PC-3 (cell line): ENCODE data around the gene TTYH1. TPM values are rescaled to one million over a fixed set of nuclear protein-coding genes. Genes with fewer than 3 reads are reported as not detected.

Experiments
- ATAC-seq: fragments of 200-7000 bp; cut with Tn5 transposase; 2 replicates; pipeline ENCODE4 v1.9.1; 2020; ENCODE audit warnings: mild to moderate bottlenecking, moderate library complexity
- BruUV-seq: library from RNA; stranded (reverse); fragments of 400-500 nt; replicated peaks from 2 replicates; lab custom pipeline; 2021; lab: Mats Ljungman, UMichigan
- CTCF ChIA-PET: fragments of 300-600 bp; sonication (Branson Sonifier 250); formaldehyde crosslinking; loops from one replicate; lab custom pipeline; 2022; ENCODE audit warnings: antibody characterized with exemption; lab: Charles Lee
- POLR2A ChIA-PET: fragments of 300-600 bp; sonication (Branson Sonifier 250); formaldehyde crosslinking; loops from one replicate; lab custom pipeline; 2022; ENCODE audit warnings: antibody characterized with exemption; ENCODE audit not compliant: unreplicated experiment; lab: Charles Lee
- DNase-seq: peaks from one replicate; pipeline ENCODE4 v3.0.0-alpha.2; 2015
- H2AFZ ChIP-seq: fragments of 300-600 bp; sonication (generic); 2 replicates; pipeline ENCODE4 v1.6.0; 2016; ENCODE audit warnings: antibody characterized with exemption, low read length
- H3F3A ChIP-seq: fragments of 300-600 bp; sonication (generic); one replicate; pipeline ENCODE4 v1.6.0; 2017; ENCODE audit warnings: antibody characterized with exemption, low read length, control low read depth, mild to moderate bottlenecking; ENCODE audit not compliant: unreplicated experiment
- H3K27ac ChIP-seq: fragments of 300-600 bp; sonication (generic); 2 replicates; pipeline ENCODE4 v1.5.1; 2016; ENCODE audit warnings: mild to moderate bottlenecking, low read length
- H3K27me3 ChIP-seq: fragments of 300-600 bp; sonication (generic); 2 replicates; pipeline ENCODE4 v1.6.1; 2016; ENCODE audit warnings: low read length, mixed read lengths
- H3K36me3 ChIP-seq: fragments of 300-600 bp; sonication (generic); 2 replicates; pipeline ENCODE4 v1.6.1; 2016; ENCODE audit warnings: low read depth, mixed run types, low read length, mixed read lengths
- H3K4me1 ChIP-seq: fragments of 300-600 bp; sonication (generic); 2 replicates; pipeline ENCODE4 v1.5.1; 2016; ENCODE audit warnings: low read length; ENCODE audit not compliant: insufficient read depth
- H3K4me2 ChIP-seq: fragments of 300-600 bp; sonication (generic); 2 replicates; pipeline ENCODE4 v1.6.0; 2016; ENCODE audit warnings: low read length
- H3K4me3 ChIP-seq: fragments of 300-600 bp; sonication (generic); 2 replicates; pipeline ENCODE4 v1.5.1; 2016; ENCODE audit warnings: mild to moderate bottlenecking, low read length, mixed read lengths
- H3K79me2 ChIP-seq: fragments of 300-600 bp; sonication (generic); 2 replicates; pipeline ENCODE4 v1.6.1; 2017; ENCODE audit warnings: low read length, mixed read lengths
- H3K9ac ChIP-seq: fragments of 300-600 bp; sonication (generic); 2 replicates; pipeline ENCODE4 v1.6.0; 2016; ENCODE audit warnings: mild to moderate bottlenecking, low read length
- H3K9me2 ChIP-seq: fragments of 300-600 bp; sonication (generic); replicated peaks from 2 replicates; pipeline ENCODE4 v1.6.1; 2016; ENCODE audit warnings: mixed run types, low read length, mixed read lengths
- H3K9me3 ChIP-seq: fragments of 300-600 bp; sonication (generic); 2 replicates; pipeline ENCODE4 v1.6.1; 2016; ENCODE audit warnings: low read length, mixed read lengths
- H4K20me1 ChIP-seq: fragments of 300-600 bp; sonication (generic); 2 replicates; pipeline ENCODE4 v1.6.1; 2016; ENCODE audit warnings: low read length, mixed read lengths
- CTCF ChIP-seq: fragments of 300-600 bp; sonication (generic); conservative IDR thresholded peaks from 2 replicates; pipeline ENCODE4 v1.5.1; 2017; ENCODE audit warnings: antibody characterized with exemption, low read depth, mild to moderate bottlenecking, low read length
- EZH2 ChIP-seq: fragments of 300-600 bp; sonication (generic); IDR thresholded peaks from one replicate; pipeline ENCODE4 v1.6.1; 2017; ENCODE audit warnings: antibody characterized with exemption, mild to moderate bottlenecking, low read length; ENCODE audit not compliant: unreplicated experiment
- EZH2phosphoT487 ChIP-seq: fragments of 300-600 bp; sonication (generic); IDR thresholded peaks from 2 replicates; pipeline ENCODE4 v1.6.1; 2018; ENCODE audit warnings: mild to moderate bottlenecking, antibody characterized with exemption, low read length, borderline replicate concordance
- intact Hi-C: fragments of 100-400 bp; cut with micrococcal nuclease; formaldehyde crosslinking; loops from 2 replicates; pipeline ENCODE4 v1.9.0; 2023
- total RNA-seq: library from RNA; depleted of rRNA; stranded (reverse); fragments of >200 nt; gene quantifications from 2 replicates; pipeline ENCODE4 v1.2.3, GENCODE V29; 2014

The TTYH1 gene
- total RNA-seq, 1 experiment from 2014 or later: 1.1 TPM

DNA sequence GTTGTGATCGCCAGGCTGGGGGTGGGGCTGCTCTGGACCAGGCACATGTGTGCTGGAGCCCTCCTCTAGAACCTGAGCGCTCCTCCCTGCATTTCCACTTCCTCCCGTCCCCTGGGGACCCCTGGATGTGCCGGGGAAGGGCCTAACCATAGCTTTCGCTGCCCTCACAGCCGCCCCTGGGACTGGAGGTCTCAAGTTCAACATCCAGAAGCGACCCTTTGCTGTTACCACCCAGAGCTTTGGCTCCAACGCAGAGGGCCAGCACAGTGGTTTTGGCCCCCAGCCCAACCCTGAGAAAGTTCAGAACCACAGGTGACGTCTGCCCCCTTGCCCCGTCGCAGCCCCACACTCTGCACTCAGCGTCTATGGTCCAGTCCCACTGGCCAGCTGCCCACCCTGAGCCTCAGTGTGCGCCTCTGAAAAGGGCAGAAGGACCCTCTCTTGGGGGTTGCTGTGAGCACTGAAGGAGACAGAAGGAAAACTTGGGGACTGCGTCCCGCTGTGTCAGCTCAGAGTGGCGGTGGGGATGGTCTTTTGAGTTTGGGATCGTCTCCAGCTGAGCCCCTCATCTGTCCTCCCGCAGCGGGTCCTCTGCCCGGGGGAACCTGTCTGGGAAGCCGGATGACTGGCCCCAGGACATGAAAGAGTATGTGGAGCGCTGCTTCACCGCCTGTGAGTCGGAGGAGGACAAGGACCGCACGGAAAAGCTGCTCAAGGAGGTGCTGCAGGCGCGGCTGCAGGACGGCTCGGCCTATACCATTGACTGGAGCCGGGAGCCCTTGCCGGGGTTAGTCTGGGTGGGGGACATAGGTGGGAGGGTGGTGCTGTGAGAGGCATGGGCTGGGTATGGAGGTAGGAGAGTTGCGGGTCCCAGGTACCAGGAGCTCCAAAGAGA lies 39.8 kb downstream of the TTYH1 start:
- peaks cover 19% of the 10 kb centered on the region for H3K4me1 ChIP-seq
- intact Hi-C loops: no loop called here
- H3K4me2 ChIP-seq: no peak overlapping the region
- H3K9me2 ChIP-seq: no peaks in the 10 kb centered on the region
- no TSS peak for BruUV-seq
- no peaks in the 10 kb centered on the region for H3F3A ChIP-seq
- no peaks in the 10 kb centered on the region for H3K9me3 ChIP-seq
- H2AFZ ChIP-seq: no peak overlapping the region
- ATAC-seq (no peak), DNase-seq (no peak)
- no peak overlapping the region for H3K4me3 ChIP-seq
- no peaks in the 10 kb centered on the region for H3K27me3 ChIP-seq
- H3K36me3 ChIP-seq: peaks cover 79% of the 10 kb centered on the region
- H3K9ac ChIP-seq: no peak overlapping the region
- peaks cover 63% of the 10 kb centered on the region for H4K20me1 ChIP-seq
- no peak overlapping the region for H3K27ac ChIP-seq
- peaks cover 84% of the 10 kb centered on the region for H3K79me2 ChIP-seq
- CTCF ChIA-PET: no interaction called here
- TF ChIP-seq CTCF: no peak
- POLR2A ChIA-PET: no interaction called here

- Histone ChIP-seq H3K9ac (no peak overlapping the region), H3K9me2 (no peaks in the 10 kb centered on the region), H3K27ac (no peak overlapping the region), H3K9me3 (no peaks in the 10 kb centered on the region), H4K20me1 (peaks cover 56% of the 10 kb centered on the region), H3K27me3 (no peaks in the 10 kb centered on the region), H3F3A (no peaks in the 10 kb centered on the region), H3K4me1 (peaks cover 10% of the 10 kb centered on the region), H3K4me3 (no peak overlapping the region), H3K4me2 (no peak overlapping the region), H2AFZ (no peak overlapping the region), H3K36me3 (peaks cover 84% of the 10 kb centered on the region), H3K79me2 (peaks cover 81% of the 10 kb centered on the region)
- no peak for TF ChIP-seq EZH2
- no peak for TF ChIP-seq CTCF
- no peak for TF ChIP-seq EZH2phosphoT487
- POLR2A ChIA-PET: no interaction called here
- BruUV-seq: no TSS peak
- no peak for DNase-seq
- intact Hi-C loops: no loop called here
- no peak for ATAC-seq
- CTCF ChIA-PET: no interaction called here
These were observed 40.6 kb downstream of the TTYH1 start for GRCh38 chr19:54455786-54456422.
